OCI-LY1 (cell line): Measurements from ENCODE around the gene OR2V1.

Experiments used
- H2AFZ ChIP-seq: fragments of 200-600 bp; sonication (generic), shearing (Covaris generic); 2 replicates; pipeline ENCODE4 v1.6.0; 2014; ENCODE audit warnings: antibody characterized with exemption, mild to moderate bottlenecking, low read length
- H3F3A ChIP-seq: fragments of 200-600 bp; sonication (generic), shearing (Covaris generic); 2 replicates; pipeline ENCODE4 v1.6.0; 2014; ENCODE audit warnings: mild to moderate bottlenecking, antibody characterized with exemption, low read length, moderate library complexity; ENCODE audit not compliant: insufficient read depth
- H3K27ac ChIP-seq: fragments of 200-600 bp; sonication (generic); 2 replicates; pipeline ENCODE4 v1.5.1; 2014; ENCODE audit warnings: low read length, mixed run types, mild to moderate bottlenecking, low read depth; ENCODE audit not compliant: poor library complexity, severe bottlenecking
- H3K27me3 ChIP-seq: fragments of 200-600 bp; sonication (generic); 2 replicates; pipeline ENCODE4 v1.6.0; 2014; ENCODE audit warnings: antibody characterized with exemption, mild to moderate bottlenecking, low read length, moderate library complexity; ENCODE audit not compliant: insufficient read depth
- H3K36me3 ChIP-seq: fragments of 200-600 bp; sonication (generic); 2 replicates; pipeline ENCODE4 v1.6.1; 2014; ENCODE audit warnings: mild to moderate bottlenecking, antibody characterized with exemption, low read length, moderate library complexity, mixed read lengths; ENCODE audit not compliant: insufficient read depth
- H3K4me1 ChIP-seq: fragments of 200-600 bp; sonication (generic); 2 replicates; pipeline ENCODE4 v1.5.1; 2014; ENCODE audit warnings: mild to moderate bottlenecking, low read length, moderate library complexity; ENCODE audit not compliant: insufficient read depth, severe bottlenecking
- H3K4me2 ChIP-seq: fragments of 200-600 bp; sonication (generic), shearing (Covaris generic); 2 replicates; pipeline ENCODE4 v1.6.1; 2014; ENCODE audit warnings: low read length
- H3K4me3 ChIP-seq: fragments of 200-600 bp; sonication (generic); 2 replicates; pipeline ENCODE4 v1.5.1; 2014; ENCODE audit warnings: low read length, low read depth, mild to moderate bottlenecking, mixed read lengths; ENCODE audit not compliant: poor library complexity, severe bottlenecking
- H3K79me2 ChIP-seq: fragments of 200-600 bp; shearing (Covaris generic); 2 replicates; pipeline ENCODE4 v1.6.1; 2016; ENCODE audit warnings: mixed run types, low read length, mixed read lengths; ENCODE audit not compliant: insufficient read depth
- H3K9ac ChIP-seq: fragments of 200-600 bp; sonication (generic), shearing (Covaris generic); 2 replicates; pipeline ENCODE4 v1.6.1; 2014; ENCODE audit warnings: mild to moderate bottlenecking, low read length, mixed read lengths
- H3K9me2 ChIP-seq: fragments of 200-600 bp; sonication (generic), shearing (Covaris generic); 2 replicates; pipeline ENCODE4 v1.6.1; 2014; ENCODE audit warnings: low read depth, mild to moderate bottlenecking, low read length, mixed read lengths
- H3K9me3 ChIP-seq: fragments of 200-600 bp; shearing (Covaris generic); 2 replicates; pipeline ENCODE4 v1.6.1; 2014; ENCODE audit warnings: low read length, mixed read lengths
- H4K20me1 ChIP-seq: fragments of 200-600 bp; sonication (generic), shearing (Covaris generic); 2 replicates; pipeline ENCODE4 v1.6.0; 2016; ENCODE audit warnings: mild to moderate bottlenecking, low read length; ENCODE audit not compliant: insufficient read depth
- EZH2 ChIP-seq: fragments of 200-600 bp; sonication (generic), shearing (Covaris generic); IDR thresholded peaks from 2 replicates; pipeline ENCODE4 v1.8.0; 2017; ENCODE audit warnings: borderline replicate concordance, mixed run types, mild to moderate bottlenecking, antibody characterized with exemption, low read length, moderate library complexity, mixed read lengths
- TF ChIP-seq, protein P1 (sequence below): fragments of 200-600 bp; sonication (generic), shearing (Covaris generic); IDR thresholded peaks from 2 replicates; pipeline ENCODE4 v1.5.1; 2017; ENCODE audit warnings: mild to moderate bottlenecking, antibody characterized with exemption, low read length, moderate library complexity, mixed read lengths

Gene OR2V1

DNA sequence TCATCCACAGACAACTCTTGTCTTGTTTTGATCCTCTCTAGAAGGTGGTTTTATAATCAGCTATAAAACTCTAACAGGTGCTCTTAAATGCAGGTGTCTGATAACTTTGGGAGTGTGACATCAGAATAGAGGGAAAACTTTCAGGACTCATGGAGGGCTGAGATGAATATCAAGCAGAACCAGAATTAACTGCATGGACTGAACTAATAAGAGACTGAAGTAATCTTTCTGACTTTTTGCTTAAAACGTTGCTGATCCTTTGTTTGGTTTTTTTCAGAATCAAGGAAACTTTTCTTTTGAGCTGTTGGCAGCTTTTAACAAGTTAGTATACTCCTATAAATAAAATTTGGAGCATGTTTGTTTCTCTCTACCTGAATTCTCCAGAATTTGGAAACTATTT lies 14.2 kb upstream of the OR2V1 start:
- H3F3A ChIP-seq, result no peaks in the 10 kb centered on the region
- H3K4me1 ChIP-seq, result peaks cover 10% of the 10 kb centered on the region
- H3K4me3 ChIP-seq, result no peak overlapping the region
- no peak for TF ChIP-seq EZH2
- TF ChIP-seq, protein P1, sequence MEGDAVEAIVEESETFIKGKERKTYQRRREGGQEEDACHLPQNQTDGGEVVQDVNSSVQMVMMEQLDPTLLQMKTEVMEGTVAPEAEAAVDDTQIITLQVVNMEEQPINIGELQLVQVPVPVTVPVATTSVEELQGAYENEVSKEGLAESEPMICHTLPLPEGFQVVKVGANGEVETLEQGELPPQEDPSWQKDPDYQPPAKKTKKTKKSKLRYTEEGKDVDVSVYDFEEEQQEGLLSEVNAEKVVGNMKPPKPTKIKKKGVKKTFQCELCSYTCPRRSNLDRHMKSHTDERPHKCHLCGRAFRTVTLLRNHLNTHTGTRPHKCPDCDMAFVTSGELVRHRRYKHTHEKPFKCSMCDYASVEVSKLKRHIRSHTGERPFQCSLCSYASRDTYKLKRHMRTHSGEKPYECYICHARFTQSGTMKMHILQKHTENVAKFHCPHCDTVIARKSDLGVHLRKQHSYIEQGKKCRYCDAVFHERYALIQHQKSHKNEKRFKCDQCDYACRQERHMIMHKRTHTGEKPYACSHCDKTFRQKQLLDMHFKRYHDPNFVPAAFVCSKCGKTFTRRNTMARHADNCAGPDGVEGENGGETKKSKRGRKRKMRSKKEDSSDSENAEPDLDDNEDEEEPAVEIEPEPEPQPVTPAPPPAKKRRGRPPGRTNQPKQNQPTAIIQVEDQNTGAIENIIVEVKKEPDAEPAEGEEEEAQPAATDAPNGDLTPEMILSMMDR, result no peak
- H4K20me1 ChIP-seq, result no peaks in the 10 kb centered on the region
- no peak overlapping the region for H3K9ac ChIP-seq
- no peaks in the 10 kb centered on the region for H3K79me2 ChIP-seq
- no peaks in the 10 kb centered on the region; the same call in 1 of the 2 replicates for H3K36me3 ChIP-seq
- no peak overlapping the region for H3K27ac ChIP-seq
- no peaks in the 10 kb centered on the region for H3K9me2 ChIP-seq
- no peaks in the 10 kb centered on the region; the same call in 1 of the 2 replicates for H3K27me3 ChIP-seq
- peaks cover 13% of the 10 kb centered on the region for H3K9me3 ChIP-seq
- H3K4me2 ChIP-seq, result no peak overlapping the region
- no peak overlapping the region for H2AFZ ChIP-seq

DNA sequence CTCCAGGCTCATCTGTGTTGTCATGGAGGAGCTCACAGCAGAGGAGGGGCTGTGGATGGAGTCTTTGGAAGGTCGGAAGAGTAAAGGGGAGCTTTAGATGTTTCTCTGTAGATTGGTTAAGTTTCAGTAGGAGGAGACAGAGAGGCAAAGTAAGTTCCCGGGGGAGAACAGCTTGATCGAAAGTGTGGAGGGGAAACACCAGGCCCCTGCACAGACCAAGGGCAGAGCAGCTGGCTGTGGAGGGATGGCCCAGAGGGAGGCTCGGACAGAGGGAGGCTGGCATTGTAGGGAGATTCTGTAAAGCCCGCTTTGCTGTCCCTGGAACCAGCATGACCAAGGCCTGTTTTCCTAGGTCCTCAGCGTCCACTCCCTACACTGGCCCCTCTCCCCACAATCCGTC lies 11.1 kb upstream of the OR2V1 start:
- no peaks in the 10 kb centered on the region for H3F3A ChIP-seq
- H2AFZ ChIP-seq, result no peak overlapping the region
- H3K4me2 ChIP-seq, result no peak overlapping the region
- H3K27me3 ChIP-seq, result no peaks in the 10 kb centered on the region; the same call in 1 of the 2 replicates
- no peaks in the 10 kb centered on the region for H3K4me1 ChIP-seq
- H3K9me2 ChIP-seq, result no peaks in the 10 kb centered on the region
- no peaks in the 10 kb centered on the region for H4K20me1 ChIP-seq
- no peak for TF ChIP-seq EZH2
- TF ChIP-seq, protein P1, result no peak
- peaks cover 13% of the 10 kb centered on the region for H3K9me3 ChIP-seq
- no peak overlapping the region for H3K4me3 ChIP-seq
- H3K27ac ChIP-seq, result no peak overlapping the region
- H3K79me2 ChIP-seq, result no peaks in the 10 kb centered on the region
- no peak overlapping the region for H3K9ac ChIP-seq
- H3K36me3 ChIP-seq, result no peaks in the 10 kb centered on the region; the same call in 1 of the 2 replicates

DNA sequence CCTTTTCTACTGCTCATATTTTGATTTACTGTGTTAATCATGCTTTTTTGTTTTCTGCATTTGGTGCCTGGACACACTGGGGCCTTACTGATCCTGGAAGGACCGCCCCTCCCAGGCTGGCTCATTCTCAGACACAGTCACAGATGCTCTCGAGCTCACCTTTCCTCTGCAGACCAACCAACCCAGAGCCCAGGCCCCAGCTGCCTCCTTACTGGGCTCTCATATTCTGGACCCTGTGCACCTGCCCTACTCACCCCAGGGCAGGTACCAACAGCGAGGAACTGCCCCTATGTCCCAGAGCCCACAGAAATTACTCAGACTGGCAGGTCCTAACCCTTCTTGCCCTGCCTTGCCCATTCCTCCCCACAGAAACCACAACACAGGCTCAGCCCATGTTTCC lies 9.8 kb upstream of the OR2V1 start:
- H3K9me2 ChIP-seq, result no peaks in the 10 kb centered on the region
- H3K27ac ChIP-seq, result no peak overlapping the region
- H3F3A ChIP-seq, result no peaks in the 10 kb centered on the region
- H3K36me3 ChIP-seq, result no peaks in the 10 kb centered on the region; the same call in 1 of the 2 replicates
- H3K4me1 ChIP-seq, result no peaks in the 10 kb centered on the region
- H3K9me3 ChIP-seq, result peaks cover 13% of the 10 kb centered on the region
- H3K79me2 ChIP-seq, result no peaks in the 10 kb centered on the region
- no peaks in the 10 kb centered on the region; the same call in 1 of the 2 replicates for H3K27me3 ChIP-seq
- H3K9ac ChIP-seq, result no peak overlapping the region
- no peak overlapping the region for H3K4me2 ChIP-seq
- TF ChIP-seq, protein P1, result no peak
- TF ChIP-seq EZH2, result no peak
- H4K20me1 ChIP-seq, result no peaks in the 10 kb centered on the region
- no peak overlapping the region for H2AFZ ChIP-seq
- no peak overlapping the region for H3K4me3 ChIP-seq
